ENCODE results near the gene LRBA.

LRBA gene

GRCh38 chr4:150394046-150394445, 621.0 kb downstream of the LRBA start:
- DNase-seq, result no peak

- no peak for DNase-seq
Measured at GRCh38 chr4:150391052-150391451, 624.0 kb downstream of the LRBA start.

GRCh38 chr4:150390531-150390910, 624.6 kb downstream of the LRBA start:
- no peak for DNase-seq

- no peak for DNase-seq
Measured at GRCh38 chr4:150389896-150390530, 625.1 kb downstream of the LRBA start.

GRCh38 chr4:150387981-150388380, 627.1 kb downstream of the LRBA start:
- no peak for DNase-seq

GRCh38 chr4:150386415-150386814, 628.7 kb downstream of the LRBA start:
- DNase-seq, result peak; percentile 15

GRCh38 chr4:150385606-150386005, 629.5 kb downstream of the LRBA start:
- DNase-seq, result peak; percentile 89

GRCh38 chr4:150384249-150384648, 630.8 kb downstream of the LRBA start:
- DNase-seq, result no peak

- DNase-seq, result no peak
Measured at GRCh38 chr4:150382028-150382427, 633.1 kb downstream of the LRBA start.

- no peak for DNase-seq
Measured at GRCh38 chr4:150381609-150382008, 633.5 kb downstream of the LRBA start.

- DNase-seq, result no peak
Measured at GRCh38 chr4:150381036-150381435, 634.0 kb downstream of the LRBA start.

- no peak for DNase-seq
Measured at GRCh38 chr4:150379454-150379853, 635.6 kb downstream of the LRBA start.

GRCh38 chr4:150375025-150375424, 640.1 kb downstream of the LRBA start:
- no peak for DNase-seq

- no peak for DNase-seq
Measured at GRCh38 chr4:150371869-150372268, 643.2 kb downstream of the LRBA start.

- DNase-seq, result no peak
Measured at GRCh38 chr4:150369434-150370380, 645.4 kb downstream of the LRBA start.

- peak; percentile 40 for DNase-seq
Measured at GRCh38 chr4:150368667-150369066, 646.4 kb downstream of the LRBA start.

GRCh38 chr4:150367326-150367725, 647.8 kb downstream of the LRBA start:
- DNase-seq, result no peak

GRCh38 chr4:150366487-150366999, 648.5 kb downstream of the LRBA start:
- peak; percentile 92 for DNase-seq

GRCh38 chr4:150363721-150364688, 651.1 kb downstream of the LRBA start:
- no peak for DNase-seq

GRCh38 chr4:150358691-150359090, 656.4 kb downstream of the LRBA start:
- peak; percentile 59 for DNase-seq

GRCh38 chr4:150357829-150358228, 657.3 kb downstream of the LRBA start:
- no peak for DNase-seq

GRCh38 chr4:150355858-150356455, 659.1 kb downstream of the LRBA start:
- DNase-seq, result no peak
